ENCODE measurements around the gene ANKS4B. TPM values are rescaled to one million over a fixed set of nuclear protein-coding genes. Genes with fewer than 3 reads are reported as not detected.

The ANKS4B gene
- total and polyA plus RNA-seq, 2 of the 8 experiments (the other 6 are each of a cell fraction or from before 2014, with no cell fraction given): 0.06 to 0.15 TPM

DNA sequence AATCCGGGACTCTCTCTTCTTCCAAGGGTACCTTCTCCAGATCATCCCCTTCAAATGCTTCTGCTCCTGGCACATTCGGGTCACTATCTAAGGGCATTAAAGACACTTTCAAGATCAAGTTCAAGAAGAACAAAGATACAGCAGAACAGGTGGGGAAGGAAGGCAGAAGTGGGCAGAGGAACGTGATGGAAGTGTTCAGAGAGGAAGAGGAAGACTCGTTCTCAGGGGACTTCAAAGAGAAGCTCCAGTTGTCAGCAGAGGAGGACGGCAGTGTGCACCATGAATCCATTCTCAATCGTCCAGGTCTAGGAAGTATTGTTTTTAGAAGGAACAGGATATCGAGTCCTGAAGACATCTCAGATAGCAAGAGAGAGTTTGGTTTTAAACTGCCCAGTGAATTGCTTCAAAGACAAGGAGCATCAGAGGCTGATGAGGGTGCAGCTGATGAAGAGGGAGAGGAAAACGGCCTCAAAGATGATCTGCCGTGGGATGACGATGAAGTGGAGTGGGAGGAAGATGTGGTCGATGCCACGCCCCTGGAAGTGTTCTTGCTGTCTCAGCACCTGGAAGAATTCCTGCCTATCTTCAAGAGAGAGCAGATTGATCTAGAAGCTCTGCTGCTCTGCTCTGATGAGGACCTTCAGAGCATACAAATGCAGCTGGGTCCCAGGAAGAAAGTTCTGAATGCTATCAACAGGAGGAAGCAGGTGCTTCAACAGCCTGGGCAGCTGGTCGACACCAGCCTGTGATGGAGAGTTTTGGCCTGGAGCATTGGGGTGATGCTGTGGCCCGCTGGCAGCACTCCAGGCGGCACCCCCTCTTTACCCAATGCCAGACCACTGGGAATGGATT is 16.8 kb downstream of the ANKS4B start (continued):
- TF ChIP-seq EZH2 (IDR thresholded peaks at IDR 0.05; ENCODE audit: low read depth, low read length, severe bottlenecking) (no peak), KDM5A (IDR thresholded peaks at IDR 0.05; ENCODE audit: low read length) (no peak), KDM4A (IDR thresholded peaks at IDR 0.05; ENCODE audit: low read depth, low read length, severe bottlenecking) (no peak), SP2 (IDR thresholded peaks at IDR 0.05; ENCODE audit: low read length) (no peak), HDAC6 (IDR thresholded peaks at IDR 0.05; ENCODE audit: low read depth, low read length) (no peak), ASH2L (IDR thresholded peaks at IDR 0.05; ENCODE audit: low read length) (no peak), PHF8 (conservative IDR thresholded peaks at IDR 0.05; ENCODE audit: low read depth, low read length) (no peak)

Data from H1 (cell line).